ENCODE measurements around the gene NOS1.

Gene NOS1

DNA sequence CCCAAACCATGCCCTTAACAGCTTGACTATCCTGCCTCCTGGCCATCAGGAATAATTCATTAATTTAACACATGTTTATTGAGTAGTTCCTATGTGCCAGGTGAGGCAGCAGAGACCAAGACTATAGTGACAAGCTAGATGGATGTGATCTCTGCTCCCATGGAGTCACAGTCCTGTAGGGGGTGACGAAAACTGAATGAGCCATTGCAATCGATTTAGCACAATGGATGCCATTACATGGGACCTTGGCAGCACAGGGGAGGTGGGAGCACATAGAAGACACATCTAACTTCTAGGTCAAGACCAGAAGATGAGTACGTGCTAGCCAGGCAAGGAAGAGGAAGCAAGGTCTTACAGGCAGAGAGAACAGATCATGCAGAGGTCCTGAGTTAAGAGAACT is 68.7 kb downstream of the NOS1 start:
- DNase-seq (ENCODE audit: low read depth in 2 of 2), result no peak
- no peak overlapping the region for H3K4me3 ChIP-seq (replicated peaks in 1 of 2; ENCODE audit: low read depth in 2 of 2, low read length in 2 of 2)
- TF ChIP-seq, protein P1, sequence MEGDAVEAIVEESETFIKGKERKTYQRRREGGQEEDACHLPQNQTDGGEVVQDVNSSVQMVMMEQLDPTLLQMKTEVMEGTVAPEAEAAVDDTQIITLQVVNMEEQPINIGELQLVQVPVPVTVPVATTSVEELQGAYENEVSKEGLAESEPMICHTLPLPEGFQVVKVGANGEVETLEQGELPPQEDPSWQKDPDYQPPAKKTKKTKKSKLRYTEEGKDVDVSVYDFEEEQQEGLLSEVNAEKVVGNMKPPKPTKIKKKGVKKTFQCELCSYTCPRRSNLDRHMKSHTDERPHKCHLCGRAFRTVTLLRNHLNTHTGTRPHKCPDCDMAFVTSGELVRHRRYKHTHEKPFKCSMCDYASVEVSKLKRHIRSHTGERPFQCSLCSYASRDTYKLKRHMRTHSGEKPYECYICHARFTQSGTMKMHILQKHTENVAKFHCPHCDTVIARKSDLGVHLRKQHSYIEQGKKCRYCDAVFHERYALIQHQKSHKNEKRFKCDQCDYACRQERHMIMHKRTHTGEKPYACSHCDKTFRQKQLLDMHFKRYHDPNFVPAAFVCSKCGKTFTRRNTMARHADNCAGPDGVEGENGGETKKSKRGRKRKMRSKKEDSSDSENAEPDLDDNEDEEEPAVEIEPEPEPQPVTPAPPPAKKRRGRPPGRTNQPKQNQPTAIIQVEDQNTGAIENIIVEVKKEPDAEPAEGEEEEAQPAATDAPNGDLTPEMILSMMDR (IDR thresholded peaks at IDR 0.05; ENCODE audit: low read depth, low read length), result no peak

DNA sequence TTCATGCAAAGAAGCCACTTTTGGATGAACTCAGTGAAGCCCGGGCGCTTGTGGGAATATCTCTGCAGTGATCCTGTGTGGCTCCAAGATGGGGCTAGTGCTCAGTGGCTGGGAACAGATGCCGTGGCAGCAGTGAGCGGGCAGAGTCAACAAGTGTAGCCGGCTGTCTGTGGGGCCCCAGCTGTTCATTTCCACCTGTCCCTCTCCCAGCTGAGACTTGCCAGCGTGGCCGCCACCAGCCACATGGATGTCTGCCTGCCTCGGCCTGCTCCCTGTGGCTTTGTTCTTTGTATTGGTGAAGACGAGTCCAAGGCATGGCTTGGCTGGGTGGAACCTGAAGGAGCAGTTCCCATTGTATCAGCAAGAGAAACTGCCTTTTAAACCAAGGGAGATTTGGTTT is 77.3 kb downstream of the NOS1 start:
- no peak for DNase-seq (ENCODE audit: low read depth in 2 of 2)
- TF ChIP-seq, protein P1 (IDR thresholded peaks at IDR 0.05; ENCODE audit: low read depth, low read length), result no peak

DNA sequence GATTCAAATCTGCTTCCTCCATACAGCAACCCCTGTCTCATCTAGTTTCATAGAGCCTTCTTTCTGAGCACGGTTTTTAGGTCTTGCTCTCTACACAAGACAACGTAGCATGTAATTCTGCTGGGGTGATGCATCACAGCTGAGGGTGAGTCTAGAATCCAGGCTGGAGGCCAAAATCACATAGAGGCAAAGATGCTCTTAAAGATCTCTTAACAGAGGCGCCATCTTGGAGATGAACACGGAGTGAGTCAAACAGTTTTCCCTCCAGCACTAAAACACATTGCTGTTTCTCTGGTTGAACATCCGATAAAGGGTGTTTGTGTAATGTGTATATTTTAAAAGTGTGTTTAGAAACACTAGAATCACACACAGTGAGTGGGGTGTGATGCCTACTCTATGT is 78.9 kb downstream of the NOS1 start:
- DNase-seq (ENCODE audit: low read depth in 2 of 2), result no peak
- TF ChIP-seq, protein P1 (IDR thresholded peaks at IDR 0.05; ENCODE audit: low read depth, low read length), result no peak
- no peak overlapping the region for H3K4me3 ChIP-seq (replicated peaks in 1 of 2; ENCODE audit: low read depth in 2 of 2, low read length in 2 of 2)

More for the DNA sequence above, 77.3 kb downstream of the NOS1 start:
- no peak overlapping the region for H3K4me3 ChIP-seq (replicated peaks in 1 of 2; ENCODE audit: low read depth in 2 of 2, low read length in 2 of 2)

DNA sequence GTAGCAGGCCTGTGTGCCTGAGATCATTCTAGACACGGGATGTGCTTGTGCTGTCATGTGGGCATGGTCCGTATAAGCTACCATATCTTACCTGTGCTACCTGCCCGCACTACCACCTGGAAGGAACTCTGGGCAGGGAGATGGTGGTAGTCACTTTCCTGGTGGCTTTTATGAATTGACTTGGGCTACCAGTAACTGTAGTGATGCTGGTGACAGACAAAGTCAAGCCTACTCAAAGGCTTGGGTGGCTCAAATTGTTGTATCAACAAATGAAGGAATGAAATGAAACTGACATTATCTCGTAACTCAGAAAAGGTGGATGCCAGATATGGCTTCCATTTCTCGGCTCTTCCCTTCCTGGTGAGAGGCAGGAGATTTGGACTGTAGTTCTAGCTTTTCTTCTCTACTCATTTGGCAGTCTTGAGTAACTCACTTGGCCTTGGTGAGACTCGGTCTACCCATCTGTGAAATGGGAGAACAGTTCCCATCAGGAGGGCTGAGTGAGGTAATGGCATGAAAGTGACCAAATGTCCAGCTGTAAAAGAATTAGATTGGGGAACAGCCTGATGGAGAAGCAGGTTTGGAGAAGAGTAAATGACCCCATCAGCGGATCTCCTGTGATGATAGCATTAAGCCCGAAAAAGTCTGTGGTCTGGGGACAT is 81.3 kb downstream of the NOS1 start:
- H3K4me3 ChIP-seq (replicated peaks in 1 of 2; ENCODE audit: low read depth in 2 of 2, low read length in 2 of 2), result no peak overlapping the region
- TF ChIP-seq, protein P1 (IDR thresholded peaks at IDR 0.05; ENCODE audit: low read depth, low read length), result no peak

DNA sequence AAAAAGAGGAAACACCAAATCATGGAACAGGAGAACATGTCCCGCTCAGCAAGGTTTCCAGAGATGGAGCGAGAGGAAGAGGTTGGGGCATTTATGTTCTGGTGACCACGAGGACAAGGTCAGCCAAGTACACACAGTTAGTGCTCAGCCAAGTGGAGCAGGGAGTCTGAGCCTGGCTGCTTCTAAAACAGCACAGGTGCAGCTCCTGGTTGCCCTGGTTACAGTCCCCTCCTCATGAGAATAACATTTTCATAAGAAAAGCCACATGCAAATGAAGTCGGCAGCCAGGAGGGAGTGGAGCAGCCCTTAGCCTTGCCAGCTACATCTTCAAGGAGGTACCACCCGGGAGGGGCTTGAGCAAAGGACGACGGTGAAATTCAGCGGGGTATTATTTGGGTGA is 81.8 kb downstream of the NOS1 start:
- TF ChIP-seq, protein P1 (IDR thresholded peaks at IDR 0.05; ENCODE audit: low read depth, low read length), result no peak
- no peak for DNase-seq (ENCODE audit: low read depth in 2 of 2)
- no peak overlapping the region for H3K4me3 ChIP-seq (replicated peaks in 1 of 2; ENCODE audit: low read depth in 2 of 2, low read length in 2 of 2)

More for the DNA sequence above, 81.3 kb downstream of the NOS1 start:
- DNase-seq (ENCODE audit: low read depth in 2 of 2), result no peak

DNA sequence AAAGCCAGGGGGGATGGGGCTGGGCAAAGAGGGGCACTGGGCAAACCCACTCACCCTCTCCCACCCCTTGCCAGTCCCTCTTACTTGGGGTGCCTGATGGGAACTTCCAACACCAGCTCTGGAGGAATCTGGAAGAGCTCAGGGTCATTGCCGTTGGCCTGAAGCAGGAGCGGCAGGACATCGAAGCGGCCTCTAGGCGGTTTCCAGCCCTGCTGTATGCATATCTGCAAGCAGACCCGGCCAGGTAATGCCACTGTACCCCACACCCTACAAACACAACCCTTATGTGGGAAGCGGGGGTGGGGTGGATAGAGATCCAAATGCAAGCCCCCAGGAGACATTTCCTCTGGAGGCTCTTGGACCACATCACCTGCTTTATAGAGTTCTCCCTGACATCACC is 83.6 kb downstream of the NOS1 start:
- TF ChIP-seq, protein P1 (IDR thresholded peaks at IDR 0.05; ENCODE audit: low read depth, low read length), result no peak
- no peak for DNase-seq (ENCODE audit: low read depth in 2 of 2)
- H3K4me3 ChIP-seq (replicated peaks in 1 of 2; ENCODE audit: low read depth in 2 of 2, low read length in 2 of 2), result no peak overlapping the region

DNA sequence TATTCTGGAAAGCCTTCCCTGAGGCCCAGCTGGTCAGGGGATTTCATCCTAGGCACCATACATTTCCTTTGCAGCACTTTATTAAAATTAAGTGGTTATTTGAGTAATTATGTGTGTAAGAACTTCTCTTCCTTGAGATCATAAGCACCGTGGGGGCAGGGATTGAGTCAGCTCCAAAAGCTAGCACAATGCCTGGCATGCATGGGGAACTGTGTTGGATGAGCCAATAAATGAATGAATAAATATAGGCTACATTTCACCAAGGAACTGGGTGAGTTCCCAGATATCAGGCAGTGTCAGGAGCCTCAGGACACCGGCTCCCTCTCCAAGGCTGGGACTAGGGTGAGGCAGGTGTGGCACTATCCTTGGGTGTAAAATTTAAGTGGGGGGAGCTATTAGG is 88.3 kb downstream of the NOS1 start:
- no peak for DNase-seq (ENCODE audit: low read depth in 2 of 2)
- no peak overlapping the region for H3K4me3 ChIP-seq (replicated peaks in 1 of 2; ENCODE audit: low read depth in 2 of 2, low read length in 2 of 2)
- TF ChIP-seq, protein P1 (IDR thresholded peaks at IDR 0.05; ENCODE audit: low read depth, low read length), result no peak

All from cardiac fibroblast (primary cell).